HUES6 (cell line): Measurements from ENCODE around the gene NT5DC2.

ENCODE experiments used
- H3K27ac ChIP-seq: 2 replicates; pipeline ENCODE4 v1.7.0; 2013; ENCODE audit warnings: low read depth, mild to moderate bottlenecking, low read length, inconsistent platforms
- H3K27me3 ChIP-seq: 2 replicates; pipeline ENCODE4 v1.6.1; 2013; ENCODE audit warnings: low read length; ENCODE audit not compliant: control insufficient read depth, insufficient read depth
- H3K36me3 ChIP-seq: 2 replicates; pipeline ENCODE4 v1.6.1; 2013; ENCODE audit warnings: low read length; ENCODE audit not compliant: control insufficient read depth, insufficient read depth
- H3K4me1 ChIP-seq: 2 replicates; pipeline ENCODE4 v1.6.1; 2013; ENCODE audit warnings: low read length; ENCODE audit not compliant: control insufficient read depth, insufficient read depth
- H3K4me3 ChIP-seq: 2 replicates; pipeline ENCODE4 v1.5.1; 2013; ENCODE audit warnings: low read depth, low read length
- H3K9ac ChIP-seq: one replicate; pipeline ENCODE4 v1.6.1; 2013; ENCODE audit warnings: mild to moderate bottlenecking, low read length
- H3K9me3 ChIP-seq: 2 replicates; pipeline ENCODE4 v1.6.1; 2013; ENCODE audit warnings: low read depth, low read length; ENCODE audit not compliant: control insufficient read depth, insufficient read depth

The NT5DC2 gene

GRCh38 chr3:52554026-52554755 lies 20.5 kb upstream of the NT5DC2 start:
- no peak overlapping the region for H3K4me3 ChIP-seq
- H3K27me3 ChIP-seq, result no peaks in the 10 kb centered on the region
- peaks cover 3% of the 10 kb centered on the region for H3K4me1 ChIP-seq
- H3K9me3 ChIP-seq, result no peaks in the 10 kb centered on the region
- no peak overlapping the region for H3K27ac ChIP-seq
- H3K36me3 ChIP-seq, result peaks cover 61% of the 10 kb centered on the region
- no peak overlapping the region for H3K9ac ChIP-seq

- no peak overlapping the region for H3K27ac ChIP-seq
- H3K9me3 ChIP-seq, result no peaks in the 10 kb centered on the region
- no peak overlapping the region for H3K9ac ChIP-seq
- peaks cover 3% of the 10 kb centered on the region for H3K4me1 ChIP-seq
- peaks cover 55% of the 10 kb centered on the region for H3K36me3 ChIP-seq
- no peaks in the 10 kb centered on the region for H3K27me3 ChIP-seq
- no peak overlapping the region for H3K4me3 ChIP-seq
Measured at GRCh38 chr3:52552089-52552488, 18.4 kb upstream of the NT5DC2 start.

GRCh38 chr3:52551118-52551517 lies 17.5 kb upstream of the NT5DC2 start:
- H3K36me3 ChIP-seq, result peaks cover 64% of the 10 kb centered on the region
- H3K4me1 ChIP-seq, result no peaks in the 10 kb centered on the region
- no peak overlapping the region for H3K27ac ChIP-seq
- no peak overlapping the region for H3K4me3 ChIP-seq
- H3K27me3 ChIP-seq, result no peaks in the 10 kb centered on the region
- H3K9me3 ChIP-seq, result no peaks in the 10 kb centered on the region
- H3K9ac ChIP-seq, result no peak overlapping the region

GRCh38 chr3:52547143-52547542 lies 13.5 kb upstream of the NT5DC2 start:
- H3K27me3 ChIP-seq, result no peaks in the 10 kb centered on the region
- H3K4me1 ChIP-seq, result no peaks in the 10 kb centered on the region
- no peaks in the 10 kb centered on the region for H3K9me3 ChIP-seq
- H3K27ac ChIP-seq, result no peak overlapping the region
- H3K4me3 ChIP-seq, result no peak overlapping the region
- peaks cover 55% of the 10 kb centered on the region for H3K36me3 ChIP-seq
- no peak overlapping the region for H3K9ac ChIP-seq

- H3K36me3 ChIP-seq, result peaks cover 54% of the 10 kb centered on the region
- no peak overlapping the region for H3K9ac ChIP-seq
- no peak overlapping the region for H3K27ac ChIP-seq
Measured at GRCh38 chr3:52546111-52546901, 12.6 kb upstream of the NT5DC2 start.

GRCh38 chr3:52544937-52545336 lies 11.3 kb upstream of the NT5DC2 start:
- Histone ChIP-seq H3K4me1 (no peaks in the 10 kb centered on the region), H3K27ac (no peak overlapping the region), H3K27me3 (no peaks in the 10 kb centered on the region), H3K36me3 (peaks cover 55% of the 10 kb centered on the region), H3K9me3 (no peaks in the 10 kb centered on the region), H3K9ac (no peak overlapping the region), H3K4me3 (no peak overlapping the region)

More at GRCh38 chr3:52546111-52546901, 12.6 kb upstream of the NT5DC2 start:
- no peaks in the 10 kb centered on the region for H3K9me3 ChIP-seq
- H3K27me3 ChIP-seq, result no peaks in the 10 kb centered on the region
- H3K4me3 ChIP-seq, result no peak overlapping the region
- H3K4me1 ChIP-seq, result no peaks in the 10 kb centered on the region

- no peak overlapping the region for H3K27ac ChIP-seq
- H3K4me3 ChIP-seq, result no peak overlapping the region
- H3K36me3 ChIP-seq, result peaks cover 43% of the 10 kb centered on the region
- H3K27me3 ChIP-seq, result no peaks in the 10 kb centered on the region
- H3K9ac ChIP-seq, result no peak overlapping the region
- H3K9me3 ChIP-seq, result no peaks in the 10 kb centered on the region
- H3K4me1 ChIP-seq, result peaks cover 10% of the 10 kb centered on the region
Measured at GRCh38 chr3:52541050-52541449, 7.4 kb upstream of the NT5DC2 start.

GRCh38 chr3:52539010-52539653 lies 5.5 kb upstream of the NT5DC2 start:
- Histone ChIP-seq H3K9ac (no peak overlapping the region), H3K27ac (no peak overlapping the region), H3K9me3 (no peaks in the 10 kb centered on the region), H3K4me1 (peaks cover 20% of the 10 kb centered on the region), H3K4me3 (peak overlapping the region; percentile 1; the same call in 1 of the 2 replicates), H3K27me3 (no peaks in the 10 kb centered on the region), H3K36me3 (peaks cover 31% of the 10 kb centered on the region)

GRCh38 chr3:52537726-52538421 lies 4.2 kb upstream of the NT5DC2 start:
- Histone ChIP-seq H3K27me3 (no peaks in the 10 kb centered on the region), H3K27ac (no peak overlapping the region), H3K36me3 (peaks cover 31% of the 10 kb centered on the region), H3K9me3 (no peaks in the 10 kb centered on the region), H3K9ac (peak overlapping the region; percentile 24), H3K4me1 (peaks cover 20% of the 10 kb centered on the region), H3K4me3 (peak overlapping the region; percentile 91)

GRCh38 chr3:52537165-52537620 lies 3.5 kb upstream of the NT5DC2 start:
- Histone ChIP-seq H3K4me1 (peaks cover 26% of the 10 kb centered on the region), H3K9ac (peak overlapping the region; percentile 91), H3K4me3 (peak overlapping the region; percentile 91), H3K27ac (no peak overlapping the region; the same call in 1 of the 2 replicates), H3K9me3 (no peaks in the 10 kb centered on the region), H3K27me3 (no peaks in the 10 kb centered on the region), H3K36me3 (peaks cover 31% of the 10 kb centered on the region)
